ENCODE measurements around the gene SPDYE4.

- no peak for TF ChIP-seq EZH2 (IDR thresholded peaks at IDR 0.05)
- TF ChIP-seq POLR2AphosphoS5 (IDR thresholded peaks at IDR 0.05; ENCODE audit: borderline replicate concordance, low read depth, low read length): no peak
- no peak for TF ChIP-seq FOXP2 (optimal IDR thresholded peaks at IDR 0.05; ENCODE audit: control extremely low read depth, extremely low read length, insufficient read depth)
These were observed 30.7 kb upstream of the SPDYE4 start for GRCh38 chr17:8788998-8789397.
